ENCODE results near the gene UBL4A.

Gene UBL4A

GRCh38 chrX:154463611-154464220 lies 22.7 kb downstream of the UBL4A start:
- DNase-seq (ENCODE audit: low read depth): no peak

DNA sequence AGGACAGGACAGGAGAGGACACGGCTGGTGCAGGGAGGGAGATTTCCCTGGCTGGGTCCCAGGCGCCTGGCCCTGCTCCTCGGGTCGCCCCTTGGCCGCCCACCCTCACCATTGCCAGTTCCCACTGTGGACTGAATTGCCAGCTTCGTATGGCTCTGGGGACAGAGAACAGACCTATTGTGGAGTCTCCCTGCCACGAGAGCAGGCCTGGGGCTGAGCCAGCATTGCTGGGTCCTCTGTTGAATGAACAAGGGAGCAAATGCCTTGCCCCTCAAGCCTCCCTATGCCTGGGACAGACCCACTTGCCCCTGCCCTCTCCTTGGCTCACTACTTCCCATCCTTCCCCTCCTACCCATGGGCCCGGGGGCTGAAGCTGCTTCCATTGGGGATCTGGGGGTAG lies 24.0 kb downstream of the UBL4A start:
- no peak for DNase-seq (ENCODE audit: low read depth)

DNA sequence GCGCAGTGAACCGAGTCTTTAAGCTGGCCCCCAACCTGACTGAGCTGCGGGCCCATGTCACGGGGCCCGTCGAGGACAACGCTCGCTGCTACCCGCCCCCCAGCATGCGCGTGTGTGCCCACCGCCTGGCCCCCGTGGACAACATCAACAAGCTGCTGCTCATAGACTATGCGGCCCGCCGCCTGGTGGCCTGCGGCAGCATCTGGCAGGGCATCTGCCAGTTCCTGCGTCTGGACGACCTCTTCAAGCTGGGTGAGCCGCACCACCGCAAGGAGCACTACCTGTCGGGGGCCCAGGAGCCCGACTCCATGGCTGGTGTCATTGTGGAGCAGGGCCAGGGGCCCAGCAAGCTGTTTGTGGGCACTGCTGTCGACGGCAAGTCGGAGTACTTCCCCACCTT lies 26.1 kb downstream of the UBL4A start:
- DNase-seq (ENCODE audit: low read depth): no peak

GRCh38 chrX:154459832-154460231 lies 26.6 kb downstream of the UBL4A start:
- DNase-seq (ENCODE audit: low read depth): no peak

DNA sequence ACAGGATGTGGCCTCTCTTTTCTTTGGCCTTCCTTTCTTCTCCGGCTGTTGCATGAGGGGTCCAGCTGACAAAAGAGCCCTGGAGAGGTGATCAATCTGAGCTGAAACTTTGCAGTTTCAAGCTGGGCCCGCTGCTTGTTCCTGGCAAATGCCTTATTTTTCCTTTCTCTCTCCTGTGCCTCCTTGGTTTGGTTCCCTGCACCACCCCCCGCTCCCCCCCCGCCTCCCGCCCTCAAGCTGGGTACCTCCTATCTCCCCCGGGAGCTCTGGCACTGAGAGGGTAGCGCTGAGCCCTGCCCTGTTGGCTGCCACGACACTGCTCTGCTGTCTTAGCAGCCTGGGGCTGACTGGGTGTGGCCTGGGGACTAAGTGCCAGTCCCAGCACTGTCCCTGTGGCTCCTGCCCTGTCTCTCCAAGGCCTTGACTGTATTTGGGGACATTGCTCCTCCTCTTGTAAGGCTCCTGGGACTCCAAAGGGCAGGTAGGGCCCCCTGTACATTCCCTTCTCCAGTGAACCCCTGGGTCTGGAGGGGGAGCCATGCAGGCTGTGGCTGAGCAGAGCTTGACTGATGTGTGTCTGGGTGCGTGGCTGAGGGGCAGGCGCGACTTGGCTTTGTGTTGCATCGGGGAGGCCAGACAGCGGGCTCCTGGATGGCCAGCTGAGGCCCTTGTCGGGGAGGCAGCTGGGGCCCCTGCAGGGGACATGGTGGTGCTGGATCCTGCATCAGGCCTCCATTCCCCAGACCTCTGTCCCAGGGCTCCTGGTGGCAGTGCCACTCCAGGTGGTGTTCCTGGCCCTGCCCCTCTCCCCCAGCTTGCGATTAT lies 27.2 kb downstream of the UBL4A start:
- no peak for DNase-seq (ENCODE audit: low read depth)

- DNase-seq (ENCODE audit: low read depth): no peak
Observed at GRCh38 chrX:154458116-154458953, 28.1 kb downstream of the UBL4A start, which contains the start of gene PLXNA3. PLXNA3 (plus strand) TSS chrX:154458281; CDS start chrX:154460184, 1,903 bp downstream.

DNA sequence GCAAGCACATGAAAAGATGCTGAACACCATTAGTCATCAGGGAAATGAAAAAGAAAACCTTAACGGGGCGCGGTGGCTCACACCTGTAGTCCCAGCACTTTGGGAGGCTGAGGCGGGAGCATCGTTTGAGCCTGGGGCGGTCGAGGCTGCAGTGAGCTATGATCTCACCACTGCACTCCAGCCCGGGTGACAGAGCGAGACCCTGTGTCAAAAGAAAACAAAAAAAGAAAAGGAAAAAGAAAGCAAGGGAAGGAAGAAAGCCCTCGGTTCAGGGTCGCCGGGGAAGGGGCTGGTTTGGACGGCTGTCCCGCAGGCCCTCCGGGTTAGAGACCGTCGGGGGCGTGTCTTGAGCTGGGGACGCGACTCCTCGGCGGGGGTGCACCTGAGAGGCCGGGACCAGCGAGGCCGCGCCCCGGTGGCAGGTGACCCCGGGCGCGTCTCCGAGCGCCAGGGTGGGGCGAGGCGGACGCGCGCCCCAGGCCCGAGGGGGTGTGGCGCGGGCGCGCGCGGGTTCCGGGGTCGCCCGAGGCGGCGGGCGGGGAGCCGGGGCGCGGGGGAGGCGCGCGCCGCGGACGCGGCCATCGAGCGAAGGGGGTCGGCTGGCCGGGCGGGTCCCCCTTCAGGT lies 28.8 kb downstream of the UBL4A start:
- no peak for DNase-seq (ENCODE audit: low read depth)

- no peak for DNase-seq (ENCODE audit: low read depth)
Observed at GRCh38 chrX:154452823-154453222, 33.6 kb downstream of the UBL4A start.

- no peak for DNase-seq (ENCODE audit: low read depth)
Observed at GRCh38 chrX:154450312-154450711, 36.1 kb downstream of the UBL4A start.

GRCh38 chrX:154449618-154450017 lies 36.8 kb downstream of the UBL4A start:
- no peak for DNase-seq (ENCODE audit: low read depth)

GRCh38 chrX:154448484-154448883 lies 37.9 kb downstream of the UBL4A start:
- DNase-seq (ENCODE audit: low read depth): no peak

GRCh38 chrX:154446430-154446829 lies 40.0 kb downstream of the UBL4A start:
- no peak for DNase-seq (ENCODE audit: low read depth)

GRCh38 chrX:154445776-154446175 lies 40.6 kb downstream of the UBL4A start:
- no peak for DNase-seq (ENCODE audit: low read depth)

DNA sequence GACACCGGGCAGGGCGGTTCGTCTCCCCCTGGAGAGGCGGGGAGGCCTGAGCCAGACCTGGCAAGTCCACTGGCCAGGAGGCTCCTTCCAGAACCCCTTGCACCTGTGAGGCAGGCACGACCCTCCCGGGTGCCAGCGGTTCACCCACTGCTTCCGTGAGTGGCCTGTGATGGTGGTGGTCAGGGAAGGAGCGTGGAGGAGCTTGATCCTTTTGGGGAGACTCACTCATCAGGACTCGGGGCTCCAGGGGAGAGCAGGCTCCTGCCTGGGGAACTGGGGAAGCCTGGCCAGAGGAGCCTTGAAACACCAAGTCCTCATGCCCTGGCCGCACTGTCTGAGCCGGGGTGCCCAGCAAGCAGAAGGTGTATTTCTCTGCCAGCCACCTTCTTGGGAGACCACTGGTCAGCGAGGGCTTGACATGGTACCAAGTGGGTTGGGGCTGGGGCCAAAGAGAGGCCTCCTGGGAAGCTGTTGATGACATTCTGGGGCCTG lies 41.6 kb downstream of the UBL4A start:
- no peak for DNase-seq (ENCODE audit: low read depth)

GRCh38 chrX:154443992-154444754 lies 42.2 kb downstream of the UBL4A start, which contains the start of gene FAM50A:
FAM50A (plus strand) TSS chrX:154444141; CDS start chrX:154444236, 95 bp downstream.
- peak; percentile 51 for DNase-seq (ENCODE audit: low read depth)

DNA sequence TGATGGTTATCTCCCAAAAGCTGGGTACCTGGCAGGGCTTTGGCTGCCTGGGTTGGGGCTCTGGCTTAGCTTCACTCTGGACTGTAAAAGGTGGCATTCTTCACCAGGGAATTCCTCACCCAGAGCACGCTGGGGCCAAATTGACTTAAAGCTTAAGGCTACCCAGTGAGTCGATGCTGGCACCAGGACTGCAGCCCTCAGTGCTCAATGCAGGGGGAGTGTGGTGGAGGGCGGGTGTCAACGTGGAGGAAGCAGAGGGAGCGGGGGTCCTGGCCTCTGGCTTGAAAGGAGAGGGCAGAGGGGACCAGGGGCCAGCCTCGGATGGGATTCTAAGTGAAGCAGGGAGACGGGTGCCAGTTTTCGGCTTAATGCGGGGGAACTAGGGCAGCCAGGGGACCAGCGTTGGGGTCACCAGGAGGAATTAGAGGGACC lies 42.9 kb downstream of the UBL4A start:
- no peak for DNase-seq (ENCODE audit: low read depth)

- no peak for DNase-seq (ENCODE audit: low read depth)
Observed at GRCh38 chrX:154441984-154442707, 44.3 kb downstream of the UBL4A start.

- no peak for DNase-seq (ENCODE audit: low read depth)
Observed at GRCh38 chrX:154441564-154441963, 44.9 kb downstream of the UBL4A start.

GRCh38 chrX:154440623-154441357 lies 45.6 kb downstream of the UBL4A start:
- DNase-seq (ENCODE audit: low read depth): no peak

DNA sequence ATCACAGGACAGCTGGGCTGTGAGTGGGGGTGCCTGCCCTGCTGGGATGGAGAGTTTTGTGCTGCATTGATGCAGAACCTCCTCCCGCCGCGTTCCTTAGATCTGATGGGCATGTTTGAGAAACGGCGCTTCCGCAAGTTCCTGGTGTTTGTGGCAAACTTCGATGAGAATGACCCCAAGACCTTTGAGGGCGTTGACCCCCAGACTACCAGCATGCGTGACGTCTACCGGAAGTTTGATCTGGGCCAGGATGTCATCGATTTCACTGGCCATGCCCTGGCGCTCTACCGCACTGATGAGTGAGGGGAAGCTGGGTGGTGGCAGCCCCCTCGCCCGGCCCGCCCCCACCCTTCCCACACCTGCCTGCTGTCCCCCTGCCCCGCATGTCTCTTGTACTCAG lies 46.6 kb downstream of the UBL4A start:
- DNase-seq (ENCODE audit: low read depth): no peak

All from iris pigment epithelial cell (primary cell).